ENCODE measurements around the gene PLN.

Gene PLN

DNA sequence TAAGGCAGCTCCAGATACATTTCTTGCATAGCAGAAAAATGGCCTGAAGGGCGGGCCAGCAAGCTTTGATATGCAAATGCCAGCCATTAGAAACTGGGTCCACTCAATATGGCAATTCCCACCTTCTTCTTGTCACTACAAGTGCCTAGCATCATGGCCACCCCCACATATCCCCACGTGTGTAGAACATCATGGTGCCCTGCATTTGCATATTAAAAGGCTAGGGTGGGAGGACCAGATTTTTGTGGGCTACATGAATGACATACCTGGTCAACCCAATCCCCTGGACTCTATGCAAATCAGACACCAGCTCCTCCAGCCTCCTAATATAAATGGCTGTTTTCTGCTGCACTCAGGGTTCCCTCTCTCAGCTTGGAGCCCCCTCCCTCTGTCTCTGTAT, 31.7 kb downstream of the PLN start:
- no peak for DNase-seq
- Histone ChIP-seq H2AFZ (ENCODE audit: low read depth, low read length) (no peak overlapping the region), H3K4me1 (ENCODE audit: insufficient read depth, low read length) (no peaks in the 10 kb centered on the region), H3K9ac (ENCODE audit: low read depth, low read length) (no peak overlapping the region), H3K36me3 (ENCODE audit: insufficient read depth, low read length) (peaks cover 52% of the 10 kb centered on the region), H4K20me1 (ENCODE audit: insufficient read depth, low read length) (0 out of 2 replicates have a peak, but pooled peaks cover 4% of the 10 kb centered on the region), H3K27ac (ENCODE audit: low read length) (no peak overlapping the region), H3K27me3 (ENCODE audit: insufficient read depth, low read length, poor library complexity) (no peaks in the 10 kb centered on the region), H3K4me3 (ENCODE audit: low read depth in 1 of 2, low read length in 2 of 2) (no peak overlapping the region), H3K9me3 (ENCODE audit: insufficient read depth, low read length, severe bottlenecking) (peaks cover 57% of the 10 kb centered on the region), H3K79me2 (ENCODE audit: insufficient read depth, low read length) (peaks cover 73% of the 10 kb centered on the region), H3K4me2 (ENCODE audit: insufficient read depth, low read length) (no peak overlapping the region)
- no peak for ATAC-seq (ENCODE audit: insufficient read depth, low read depth)
- no peak for TF ChIP-seq EZH2 (IDR thresholded peaks at IDR 0.05; ENCODE audit: borderline replicate concordance, low read depth, low read length, severe bottlenecking)
- TF ChIP-seq, protein P1, sequence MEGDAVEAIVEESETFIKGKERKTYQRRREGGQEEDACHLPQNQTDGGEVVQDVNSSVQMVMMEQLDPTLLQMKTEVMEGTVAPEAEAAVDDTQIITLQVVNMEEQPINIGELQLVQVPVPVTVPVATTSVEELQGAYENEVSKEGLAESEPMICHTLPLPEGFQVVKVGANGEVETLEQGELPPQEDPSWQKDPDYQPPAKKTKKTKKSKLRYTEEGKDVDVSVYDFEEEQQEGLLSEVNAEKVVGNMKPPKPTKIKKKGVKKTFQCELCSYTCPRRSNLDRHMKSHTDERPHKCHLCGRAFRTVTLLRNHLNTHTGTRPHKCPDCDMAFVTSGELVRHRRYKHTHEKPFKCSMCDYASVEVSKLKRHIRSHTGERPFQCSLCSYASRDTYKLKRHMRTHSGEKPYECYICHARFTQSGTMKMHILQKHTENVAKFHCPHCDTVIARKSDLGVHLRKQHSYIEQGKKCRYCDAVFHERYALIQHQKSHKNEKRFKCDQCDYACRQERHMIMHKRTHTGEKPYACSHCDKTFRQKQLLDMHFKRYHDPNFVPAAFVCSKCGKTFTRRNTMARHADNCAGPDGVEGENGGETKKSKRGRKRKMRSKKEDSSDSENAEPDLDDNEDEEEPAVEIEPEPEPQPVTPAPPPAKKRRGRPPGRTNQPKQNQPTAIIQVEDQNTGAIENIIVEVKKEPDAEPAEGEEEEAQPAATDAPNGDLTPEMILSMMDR (IDR thresholded peaks at IDR 0.05; ENCODE audit: borderline replicate concordance, extremely low read depth, low read length, poor library complexity, severe bottlenecking): no peak

DNA sequence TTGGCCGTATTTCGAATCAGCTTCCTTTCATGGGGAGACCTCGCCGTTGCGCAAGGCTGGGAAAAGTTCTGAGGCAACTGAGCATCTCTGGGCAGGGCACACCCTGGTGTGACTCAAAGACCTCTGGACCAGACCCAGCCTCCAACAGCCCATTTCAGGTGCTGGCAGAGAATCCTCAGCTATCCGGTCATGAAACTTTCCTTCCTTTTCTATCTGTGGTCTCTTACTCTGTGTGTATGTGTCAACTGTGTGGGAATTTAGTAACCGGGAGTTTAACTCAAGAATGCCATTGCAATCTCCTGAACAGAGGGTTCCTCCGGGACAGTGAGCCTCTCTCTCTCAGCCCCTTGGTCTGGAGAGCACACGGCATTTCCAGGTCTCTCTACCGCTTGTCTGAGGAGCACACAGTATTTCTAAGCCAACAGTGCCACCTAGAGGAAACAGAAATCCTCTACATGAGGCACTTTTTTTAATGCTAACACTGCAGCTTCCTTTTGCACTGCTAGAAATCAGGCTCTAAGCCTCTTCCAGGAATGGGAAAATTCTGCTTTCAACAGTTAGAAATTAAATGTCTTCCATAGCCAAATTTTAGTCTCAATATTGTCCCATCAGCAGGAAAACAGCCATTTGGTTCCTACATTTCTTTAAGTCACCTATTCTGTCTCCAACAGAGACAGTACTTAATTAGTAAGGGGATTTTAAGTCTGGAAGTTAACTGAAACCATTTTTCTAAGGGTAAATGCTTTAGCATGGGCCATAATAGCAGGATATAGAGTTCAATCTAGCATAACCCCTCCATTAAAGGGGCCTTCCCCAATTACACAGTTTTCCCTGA, 32.7 kb downstream of the PLN start:
- Histone ChIP-seq H3K27me3 (ENCODE audit: insufficient read depth, low read length, poor library complexity) (no peaks in the 10 kb centered on the region), H3K9me3 (ENCODE audit: insufficient read depth, low read length, severe bottlenecking) (peaks cover 48% of the 10 kb centered on the region), H3K4me1 (ENCODE audit: insufficient read depth, low read length) (no peaks in the 10 kb centered on the region), H4K20me1 (ENCODE audit: insufficient read depth, low read length) (0 out of 2 replicates have a peak, but pooled peaks cover 4% of the 10 kb centered on the region), H2AFZ (ENCODE audit: low read depth, low read length) (no peak overlapping the region), H3K9ac (ENCODE audit: low read depth, low read length) (no peak overlapping the region), H3K27ac (ENCODE audit: low read length) (no peak overlapping the region), H3K79me2 (ENCODE audit: insufficient read depth, low read length) (peaks cover 73% of the 10 kb centered on the region), H3K4me2 (ENCODE audit: insufficient read depth, low read length) (no peak overlapping the region), H3K4me3 (ENCODE audit: low read depth in 1 of 2, low read length in 2 of 2) (no peak overlapping the region), H3K36me3 (ENCODE audit: insufficient read depth, low read length) (peaks cover 48% of the 10 kb centered on the region)
- ATAC-seq (ENCODE audit: insufficient read depth, low read depth) (peak; percentile 65), DNase-seq (no peak)
- TF ChIP-seq, protein P1 (IDR thresholded peaks at IDR 0.05; ENCODE audit: borderline replicate concordance, extremely low read depth, low read length, poor library complexity, severe bottlenecking): peak; percentile 67
- no peak for TF ChIP-seq EZH2 (IDR thresholded peaks at IDR 0.05; ENCODE audit: borderline replicate concordance, low read depth, low read length, severe bottlenecking)

DNA sequence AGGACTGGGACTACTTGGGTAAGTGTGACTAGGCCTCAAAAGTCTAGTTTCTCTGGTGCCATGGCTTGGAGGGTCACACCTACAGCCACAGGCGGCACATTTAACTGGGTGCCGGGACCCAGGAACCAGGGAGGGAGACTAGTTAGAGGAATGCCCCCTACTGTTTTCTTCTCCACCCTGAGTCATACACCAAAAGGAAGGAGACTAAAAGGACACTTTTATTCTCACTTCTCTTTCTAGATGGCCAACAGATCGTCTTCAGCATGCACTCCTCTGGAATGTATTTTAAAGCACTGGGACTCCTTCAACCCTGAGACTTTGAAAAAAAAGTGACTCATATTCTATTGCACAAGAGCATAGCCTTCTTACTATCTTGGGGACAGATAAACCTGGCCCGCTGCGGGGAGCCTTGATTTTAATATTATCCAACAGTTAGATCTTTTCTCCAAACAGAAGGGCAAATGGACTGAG, 33.4 kb downstream of the PLN start:
- no peak for ATAC-seq (ENCODE audit: insufficient read depth, low read depth)
- Histone ChIP-seq H3K27ac (ENCODE audit: low read length) (no peak overlapping the region), H3K4me3 (ENCODE audit: low read depth in 1 of 2, low read length in 2 of 2) (no peak overlapping the region), H3K4me2 (ENCODE audit: insufficient read depth, low read length) (no peak overlapping the region), H2AFZ (ENCODE audit: low read depth, low read length) (no peak overlapping the region), H3K4me1 (ENCODE audit: insufficient read depth, low read length) (no peaks in the 10 kb centered on the region), H3K36me3 (ENCODE audit: insufficient read depth, low read length) (peaks cover 43% of the 10 kb centered on the region), H3K79me2 (ENCODE audit: insufficient read depth, low read length) (peaks cover 74% of the 10 kb centered on the region), H3K27me3 (ENCODE audit: insufficient read depth, low read length, poor library complexity) (no peaks in the 10 kb centered on the region), H4K20me1 (ENCODE audit: insufficient read depth, low read length) (0 out of 2 replicates have a peak, but pooled peaks cover 4% of the 10 kb centered on the region), H3K9me3 (ENCODE audit: insufficient read depth, low read length, severe bottlenecking) (peaks cover 41% of the 10 kb centered on the region), H3K9ac (ENCODE audit: low read depth, low read length) (no peak overlapping the region)
- TF ChIP-seq, protein P1 (IDR thresholded peaks at IDR 0.05; ENCODE audit: borderline replicate concordance, extremely low read depth, low read length, poor library complexity, severe bottlenecking): no peak
- TF ChIP-seq EZH2 (IDR thresholded peaks at IDR 0.05; ENCODE audit: borderline replicate concordance, low read depth, low read length, severe bottlenecking): no peak
- no peak for DNase-seq

Measured in DND-41 (cell line).